Osteoblast (primary cell): ENCODE measurements around the gene NR3C1. TPM values are rescaled to one million over a fixed set of nuclear protein-coding genes. Genes with fewer than 3 reads are reported as not detected.

ENCODE experiments used
- DNase-seq: peaks from one replicate; pipeline ENCODE4 v3.0.0; 2011; ENCODE audit warnings: low spot score, mixed read lengths; ENCODE audit not compliant: insufficient read length; ENCODE audit errors: missing footprints
- H2AFZ ChIP-seq: 2 replicates; pipeline ENCODE4 v1.6.0; 2011; ENCODE audit warnings: mild to moderate bottlenecking, low read length
- H3K27ac ChIP-seq: 2 replicates; pipeline ENCODE4 v1.5.1; 2011; ENCODE audit warnings: mild to moderate bottlenecking, low read depth, low read length, moderate library complexity
- H3K27me3 ChIP-seq: 2 replicates; pipeline ENCODE4 v1.6.0; 2012; ENCODE audit warnings: mild to moderate bottlenecking, control low read depth, inconsistent platforms, low read length, moderate library complexity; ENCODE audit not compliant: insufficient read depth
- H3K36me3 ChIP-seq: 2 replicates; pipeline ENCODE4 v1.5.1; 2011; ENCODE audit warnings: mild to moderate bottlenecking, low read length, control low read depth, moderate library complexity; ENCODE audit not compliant: insufficient read depth
- H3K4me1 ChIP-seq: 2 replicates; pipeline ENCODE4 v1.5.1; 2011; ENCODE audit warnings: mild to moderate bottlenecking, low read length, control low read depth, moderate library complexity; ENCODE audit not compliant: insufficient read depth
- H3K4me2 ChIP-seq: 2 replicates; pipeline ENCODE4 v1.6.0; 2011; ENCODE audit warnings: mild to moderate bottlenecking, low read length; ENCODE audit not compliant: insufficient read depth
- H3K4me3 ChIP-seq: fragments of 200-600 bp; sonication (generic); 3 replicates; pipeline ENCODE4 v1.5.1; 2012; ENCODE audit warnings: mild to moderate bottlenecking, low read length, inconsistent platforms; ENCODE audit not compliant: insufficient read depth
- H3K79me2 ChIP-seq: 2 replicates; pipeline ENCODE4 v1.6.0; 2012; ENCODE audit warnings: mild to moderate bottlenecking, low read length, control low read depth, inconsistent platforms; ENCODE audit not compliant: insufficient read depth
- H3K9me3 ChIP-seq: 2 replicates; pipeline ENCODE4 v1.5.1; 2011; ENCODE audit warnings: low read depth, low read length, control low read depth
- H4K20me1 ChIP-seq: 2 replicates; pipeline ENCODE4 v1.6.0; 2012; ENCODE audit warnings: mild to moderate bottlenecking, low read length, control low read depth; ENCODE audit not compliant: insufficient read depth
- total RNA-seq: library from RNA; depleted of rRNA; stranded (reverse); fragments of >200 nt; gene quantifications from 2 replicates; pipeline ENCODE4 v1.2.3, GENCODE V29; 2012
- TF ChIP-seq, protein P1 (sequence below): IDR thresholded peaks from 2 replicates; pipeline ENCODE4 v1.5.1; 2011; ENCODE audit warnings: mild to moderate bottlenecking, low read depth, low read length, moderate library complexity; ENCODE audit errors: extremely low read depth

Gene NR3C1
- total RNA-seq, 1 donor, result 119 TPM

DNA sequence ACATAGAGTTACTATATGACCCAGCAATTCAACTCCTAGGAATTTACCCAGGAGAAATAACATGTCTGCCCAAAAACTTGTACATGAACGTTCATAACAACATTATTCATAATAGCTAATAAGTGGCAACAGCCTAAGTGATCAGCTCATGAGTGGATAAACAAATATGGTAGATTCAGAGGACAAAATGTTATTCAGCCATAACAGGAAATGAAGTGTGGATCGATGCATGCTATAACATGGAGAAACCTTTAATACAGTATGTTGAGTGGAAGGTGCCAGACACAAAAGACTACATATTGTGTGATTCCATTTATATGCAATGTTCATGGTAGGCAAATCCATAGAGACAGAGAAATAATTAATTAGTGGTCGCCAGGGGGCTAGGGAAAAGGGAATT, 22.3 kb upstream of the NR3C1 start:
- no peaks in the 10 kb centered on the region for H3K36me3 ChIP-seq
- H2AFZ ChIP-seq, result no peak overlapping the region
- H3K27ac ChIP-seq, result no peak overlapping the region
- H3K4me3 ChIP-seq, result no peak overlapping the region
- H3K4me1 ChIP-seq, result no peaks in the 10 kb centered on the region
- no peaks in the 10 kb centered on the region for H3K79me2 ChIP-seq
- H3K9me3 ChIP-seq, result no peaks in the 10 kb centered on the region
- DNase-seq, result no peak
- TF ChIP-seq, protein P1, sequence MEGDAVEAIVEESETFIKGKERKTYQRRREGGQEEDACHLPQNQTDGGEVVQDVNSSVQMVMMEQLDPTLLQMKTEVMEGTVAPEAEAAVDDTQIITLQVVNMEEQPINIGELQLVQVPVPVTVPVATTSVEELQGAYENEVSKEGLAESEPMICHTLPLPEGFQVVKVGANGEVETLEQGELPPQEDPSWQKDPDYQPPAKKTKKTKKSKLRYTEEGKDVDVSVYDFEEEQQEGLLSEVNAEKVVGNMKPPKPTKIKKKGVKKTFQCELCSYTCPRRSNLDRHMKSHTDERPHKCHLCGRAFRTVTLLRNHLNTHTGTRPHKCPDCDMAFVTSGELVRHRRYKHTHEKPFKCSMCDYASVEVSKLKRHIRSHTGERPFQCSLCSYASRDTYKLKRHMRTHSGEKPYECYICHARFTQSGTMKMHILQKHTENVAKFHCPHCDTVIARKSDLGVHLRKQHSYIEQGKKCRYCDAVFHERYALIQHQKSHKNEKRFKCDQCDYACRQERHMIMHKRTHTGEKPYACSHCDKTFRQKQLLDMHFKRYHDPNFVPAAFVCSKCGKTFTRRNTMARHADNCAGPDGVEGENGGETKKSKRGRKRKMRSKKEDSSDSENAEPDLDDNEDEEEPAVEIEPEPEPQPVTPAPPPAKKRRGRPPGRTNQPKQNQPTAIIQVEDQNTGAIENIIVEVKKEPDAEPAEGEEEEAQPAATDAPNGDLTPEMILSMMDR, result no peak
- H3K4me2 ChIP-seq, result no peak overlapping the region
- H4K20me1 ChIP-seq, result no peaks in the 10 kb centered on the region
- no peaks in the 10 kb centered on the region for H3K27me3 ChIP-seq

DNA sequence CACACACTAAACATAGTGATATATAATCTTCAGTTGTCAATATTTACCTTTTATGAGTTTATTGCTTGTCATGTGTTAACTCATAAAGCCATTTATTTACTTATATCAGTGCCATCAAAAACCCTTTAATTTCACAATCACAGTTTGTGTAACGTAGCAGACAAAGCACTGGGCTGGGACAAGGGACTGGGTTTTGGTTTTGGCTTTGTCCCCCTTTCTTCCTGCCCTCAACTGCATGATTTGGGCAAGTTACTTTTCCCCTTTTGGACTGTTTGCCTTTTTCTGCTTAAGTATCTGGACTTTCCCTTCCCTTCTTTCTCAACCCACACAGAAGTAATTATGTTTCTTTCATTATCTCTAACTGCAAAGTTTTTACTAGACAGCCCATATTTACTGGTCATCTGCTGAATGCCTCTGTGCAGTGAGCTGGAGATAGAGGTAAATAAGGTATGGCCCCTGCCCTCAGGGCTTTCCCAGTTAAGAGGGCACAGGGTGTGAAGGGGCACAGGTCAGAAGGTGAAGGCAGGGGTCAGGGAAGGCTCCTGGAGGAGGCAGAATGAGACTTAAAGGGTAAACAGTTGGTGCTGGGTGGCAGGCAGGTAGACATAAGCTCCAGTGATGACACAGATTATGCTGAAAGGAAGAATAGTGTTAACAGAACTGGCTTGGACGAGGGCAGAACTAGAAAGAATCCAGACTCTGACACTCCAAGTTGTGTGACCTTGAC, 14.8 kb upstream of the NR3C1 start:
- Histone ChIP-seq H3K4me3 (no peak overlapping the region), H2AFZ (peak overlapping the region; percentile 27), H4K20me1 (no peaks in the 10 kb centered on the region), H3K36me3 (no peaks in the 10 kb centered on the region), H3K4me2 (no peak overlapping the region), H3K9me3 (no peaks in the 10 kb centered on the region), H3K27me3 (no peaks in the 10 kb centered on the region), H3K27ac (no peak overlapping the region), H3K79me2 (no peaks in the 10 kb centered on the region), H3K4me1 (no peaks in the 10 kb centered on the region)
- TF ChIP-seq, protein P1, result no peak
- DNase-seq, result no peak

DNA sequence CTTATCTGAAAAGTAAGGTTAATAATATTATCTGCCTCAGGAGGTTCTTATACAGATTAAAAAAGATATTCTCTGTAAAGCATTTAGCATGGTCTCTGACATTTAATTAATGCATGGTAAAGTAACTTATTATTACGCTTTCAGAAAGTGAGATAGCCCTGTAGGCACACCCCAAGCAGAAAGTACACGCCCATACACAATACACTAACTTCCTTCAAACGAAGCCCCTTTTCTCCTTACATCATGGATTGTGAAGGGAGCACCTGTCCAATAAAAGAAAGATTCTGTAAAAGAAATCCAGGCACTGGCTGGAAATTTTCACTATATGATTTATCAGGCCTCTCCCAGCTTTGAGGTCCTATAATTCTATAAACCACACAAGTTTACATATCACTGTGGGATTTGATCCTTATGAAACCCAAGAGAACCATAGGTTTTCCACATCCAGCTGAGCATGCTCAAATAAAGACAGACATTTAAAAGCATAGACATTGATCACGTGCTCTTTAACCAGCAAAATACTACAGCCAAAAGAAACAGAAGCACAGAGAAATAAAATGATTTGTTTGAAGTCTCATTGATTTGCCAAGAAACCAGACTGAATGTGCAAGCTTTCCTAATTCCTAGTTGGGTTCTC, 14.1 kb upstream of the NR3C1 start:
- H3K4me1 ChIP-seq, result no peaks in the 10 kb centered on the region
- H4K20me1 ChIP-seq, result no peaks in the 10 kb centered on the region
- H3K27me3 ChIP-seq, result no peaks in the 10 kb centered on the region
- no peaks in the 10 kb centered on the region for H3K36me3 ChIP-seq
- no peaks in the 10 kb centered on the region for H3K9me3 ChIP-seq
- no peak overlapping the region for H3K4me2 ChIP-seq
- H3K27ac ChIP-seq, result no peak overlapping the region
- H3K79me2 ChIP-seq, result no peaks in the 10 kb centered on the region
- no peak for DNase-seq
- H3K4me3 ChIP-seq, result no peak overlapping the region
- no peak overlapping the region for H2AFZ ChIP-seq
- TF ChIP-seq, protein P1, result no peak

DNA sequence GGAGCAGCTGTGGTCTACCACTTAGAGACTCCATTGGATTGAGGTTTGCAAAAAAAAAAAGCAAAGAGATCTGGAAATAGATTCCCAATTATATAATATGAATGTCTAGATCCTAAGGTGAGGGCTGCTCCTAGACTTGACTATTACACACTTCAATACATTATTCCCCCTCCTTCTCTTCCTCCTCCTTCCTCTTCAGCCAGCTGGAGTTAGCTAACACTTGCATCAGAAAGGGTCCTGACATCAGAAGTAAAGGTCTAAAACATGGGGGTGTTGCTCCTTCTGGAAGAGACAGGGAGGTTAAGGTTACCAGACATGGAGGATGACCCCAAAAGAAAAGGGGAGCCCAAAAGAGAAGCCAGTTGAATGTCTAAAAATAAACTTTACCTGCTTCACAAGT, 12.9 kb upstream of the NR3C1 start:
- H3K4me1 ChIP-seq, result no peaks in the 10 kb centered on the region
- no peak overlapping the region for H3K4me3 ChIP-seq
- H3K4me2 ChIP-seq, result no peak overlapping the region
- H4K20me1 ChIP-seq, result no peaks in the 10 kb centered on the region
- no peak overlapping the region for H2AFZ ChIP-seq
- no peaks in the 10 kb centered on the region for H3K79me2 ChIP-seq
- H3K27ac ChIP-seq, result no peak overlapping the region
- TF ChIP-seq, protein P1, result no peak
- no peaks in the 10 kb centered on the region for H3K36me3 ChIP-seq
- DNase-seq, result no peak
- H3K9me3 ChIP-seq, result no peaks in the 10 kb centered on the region
- H3K27me3 ChIP-seq, result no peaks in the 10 kb centered on the region
